HepG2 (cell line): ENCODE results near the gene PIEZO2. TPM values are rescaled to one million over a fixed set of nuclear protein-coding genes. Genes with fewer than 3 reads are reported as not detected.

Experiments used
- ATAC-seq: fragments of 200-7000 bp; cut with Tn5 transposase; 3 replicates; pipeline ENCODE4 v1.9.1; 2020; ENCODE audit warnings: mild to moderate bottlenecking, moderate library complexity
- BruUV-seq: library from RNA; stranded (reverse); fragments of 400-500 nt; replicated peaks from 2 replicates; lab custom pipeline; 2021; lab: Mats Ljungman, UMichigan
- CTCF ChIA-PET: fragments of 300-600 bp; formaldehyde crosslinking; extraction: SDS; loops from one replicate; lab custom pipeline; 2021; ENCODE audit warnings: low total read pairs, inconsistent platforms, low intra/inter-chr PET ratio; lab: Yijun Ruan, JAX
- POLR2A ChIA-PET: fragments of 350-600 bp; sonication (Branson Sonifier 250); formaldehyde crosslinking; loops from one replicate; lab custom pipeline; 2020; ENCODE audit warnings: antibody characterized with exemption, inconsistent platforms; lab: Yijun Ruan, JAX
- DNase-seq: peaks from one replicate; pipeline ENCODE4 v3.0.0-alpha.2; 2015; ENCODE audit warnings: low spot score
- FAIRE-seq: peaks from 3 replicates; lab custom pipeline; 2011; peaks lifted over from hg19 to GRCh38; lab: Jason Lieb, UNC
- H2AFZ ChIP-seq: one replicate; pipeline ENCODE4 v1.6.1; 2011; ENCODE audit warnings: low read length, inconsistent platforms
- H3K27ac ChIP-seq: fragments of 300-600 bp; 3 replicates; pipeline ENCODE4 v1.8.0; 2011; ENCODE audit warnings: mixed run types, mild to moderate bottlenecking, mixed read lengths, low read length, inconsistent platforms; ENCODE audit not compliant: insufficient read depth; ENCODE audit errors: extremely low read length
- H3K27me3 ChIP-seq, 2 experiments: fragments of 200-600 bp in 1 of 2; 2 replicates in 1 of 2; 3 replicates in 1 of 2; pipeline versions ENCODE4 v1.6.0 to v1.8.0; 2011; ENCODE audit warnings: low read length in 2 of 2, mild to moderate bottlenecking in 2 of 2, moderate library complexity in 2 of 2, inconsistent platforms in 1 of 2; ENCODE audit not compliant: insufficient read depth in 2 of 2, control insufficient read depth in 1 of 2
- H3K36me3 ChIP-seq, 2 experiments: fragments of 200-600 bp in 1 of 2; replicated peaks in 1 of 2; 2 replicates in 1 of 2; 3 replicates in 1 of 2; pipeline versions ENCODE4 v1.5.1 to v1.8.0; 2011; ENCODE audit warnings: low read length in 2 of 2, inconsistent platforms in 1 of 2; ENCODE audit not compliant: insufficient read depth in 2 of 2, control insufficient read depth in 1 of 2
- H3K4me1 ChIP-seq: 2 replicates; pipeline ENCODE4 v1.5.1; 2012; ENCODE audit warnings: low read length, inconsistent platforms; ENCODE audit not compliant: insufficient read depth
- H3K4me2 ChIP-seq: 2 replicates; pipeline ENCODE4 v1.6.0; 2011; ENCODE audit warnings: low read depth, low read length, inconsistent platforms
- H3K4me3 ChIP-seq, 3 experiments: fragments of 200-600 bp in 1 of 3; sonication (generic), shearing (Covaris generic) in 1 of 3; replicated peaks in 1 of 3; 2 replicates each; pipeline ENCODE4 v1.5.1; 2011 to 2016; ENCODE audit warnings: low read length in 3 of 3, inconsistent platforms in 2 of 3, low read depth in 2 of 3, mild to moderate bottlenecking in 2 of 3, control low read depth in 1 of 3, mixed read lengths in 1 of 3; ENCODE audit not compliant: insufficient read depth in 1 of 3
- H3K79me2 ChIP-seq: one replicate; pipeline ENCODE4 v1.6.1; 2011; ENCODE audit warnings: low read length, inconsistent platforms; ENCODE audit not compliant: insufficient read depth
- H3K9ac ChIP-seq: 2 replicates; pipeline ENCODE4 v1.6.0; 2011; ENCODE audit warnings: mild to moderate bottlenecking, low read depth, low read length, inconsistent platforms; ENCODE audit not compliant: insufficient read depth
- H3K9me3 ChIP-seq: 2 replicates; pipeline ENCODE4 v1.5.1; 2012; ENCODE audit warnings: mild to moderate bottlenecking, low read length
- H4K20me1 ChIP-seq: 2 replicates; pipeline ENCODE4 v1.6.0; 2011; ENCODE audit warnings: inconsistent platforms, mild to moderate bottlenecking, low read length, moderate library complexity; ENCODE audit not compliant: insufficient read depth
- ATF1 ChIP-seq: IDR thresholded peaks from 2 replicates; pipeline ENCODE4 v1.6.1; 2016; ENCODE audit warnings: mild to moderate bottlenecking, control low read depth
- BCLAF1 ChIP-seq: fragments of 450-650 bp; IDR thresholded peaks from 2 replicates; pipeline ENCODE4 v1.6.1; 2017; ENCODE audit warnings: mild to moderate bottlenecking
- CBX2 ChIP-seq, 2 experiments: fragments of 200-600 bp in 1 of 2; sonication (generic); formaldehyde crosslinking in 1 of 2; IDR thresholded peaks; 2 replicates each; pipeline versions ENCODE4 v1.7.0 to v1.8.1; 2018 to 2022; ENCODE audit warnings: low read depth in 2 of 2, low read length in 1 of 2, mild to moderate bottlenecking in 1 of 2, missing genetic modification reagents in 1 of 2
- CCDC6 ChIP-seq: sonication (generic); formaldehyde crosslinking; IDR thresholded peaks from 2 replicates; pipeline ENCODE4 v1.8.1; 2022; ENCODE audit warnings: mild to moderate bottlenecking, missing genetic modification reagents, moderate library complexity
- DR1 ChIP-seq: sonication (generic); formaldehyde crosslinking; IDR thresholded peaks from 2 replicates; pipeline ENCODE4 v1.8.0; 2021; ENCODE audit warnings: mild to moderate bottlenecking, missing genetic modification reagents, inconsistent platforms
- FIP1L1 ChIP-seq: fragments of 200-400 bp; formaldehyde crosslinking; IDR thresholded peaks from 2 replicates; pipeline ENCODE4 v1.6.1; 2018; ENCODE audit warnings: low read depth, mild to moderate bottlenecking, low read length, moderate library complexity, borderline replicate concordance; ENCODE audit not compliant: insufficient read depth
- HMG20A ChIP-seq: IDR thresholded peaks from 2 replicates; pipeline ENCODE4 v1.6.1; 2016; ENCODE audit warnings: borderline replicate concordance
- KDM4B ChIP-seq: sonication (generic); formaldehyde crosslinking; IDR thresholded peaks from 2 replicates; pipeline ENCODE4 v1.4.0; 2020; ENCODE audit warnings: missing genetic modification reagents
- KDM5B ChIP-seq: sonication (generic); formaldehyde crosslinking; IDR thresholded peaks from 2 replicates; pipeline ENCODE4 v1.4.0; 2020; ENCODE audit warnings: missing genetic modification reagents, mild to moderate bottlenecking, borderline replicate concordance
- KLF11 ChIP-seq: IDR thresholded peaks from 2 replicates; pipeline ENCODE4 v1.6.1; 2016; ENCODE audit warnings: missing compliant biosample characterization
- MTF2 ChIP-seq: sonication (generic); formaldehyde crosslinking; IDR thresholded peaks from 2 replicates; pipeline ENCODE4 v1.5.0; 2020; ENCODE audit warnings: missing genetic modification reagents, borderline replicate concordance
- MYC ChIP-seq: sonication (generic); formaldehyde crosslinking; IDR thresholded peaks from 2 replicates; pipeline ENCODE4 v1.9.0; 2021; ENCODE audit warnings: missing genetic modification reagents, borderline replicate concordance
- RAD51 ChIP-seq: fragments of 450-650 bp; IDR thresholded peaks from 2 replicates; pipeline ENCODE4 v1.6.1; 2016; ENCODE audit warnings: borderline replicate concordance
- RFXANK ChIP-seq: IDR thresholded peaks from 2 replicates; pipeline ENCODE4 v1.6.1; 2016
- RORA ChIP-seq: sonication (generic); formaldehyde crosslinking; IDR thresholded peaks from 2 replicates; pipeline ENCODE4 v1.5.0; 2020; ENCODE audit warnings: mild to moderate bottlenecking, missing genetic modification reagents, moderate library complexity
- SAFB2 ChIP-seq: sonication (generic); formaldehyde crosslinking; IDR thresholded peaks from 2 replicates; pipeline ENCODE4 v1.5.1; 2020; ENCODE audit warnings: missing genetic modification reagents, low read depth, mild to moderate bottlenecking, borderline replicate concordance
- SIN3B ChIP-seq: fragments of 150-350 bp; IDR thresholded peaks from 2 replicates; pipeline ENCODE4 v1.6.1; 2014; ENCODE audit warnings: low read length
- SRY ChIP-seq: sonication (generic); formaldehyde crosslinking; IDR thresholded peaks from 2 replicates; pipeline ENCODE4 v1.8.0; 2022; ENCODE audit warnings: mild to moderate bottlenecking, missing genetic modification reagents
- TBL1XR1 ChIP-seq: fragments of 150-350 bp; IDR thresholded peaks from 2 replicates; pipeline ENCODE4 v1.6.1; 2014; ENCODE audit warnings: borderline replicate concordance, low read length; ENCODE audit not compliant: partially characterized antibody
- ZMYM2 ChIP-seq: sonication (generic); formaldehyde crosslinking; IDR thresholded peaks from 2 replicates; pipeline ENCODE4 v1.8.0; 2022; ENCODE audit warnings: mild to moderate bottlenecking, missing genetic modification reagents
- ZNF143 ChIP-seq: sonication (generic); formaldehyde crosslinking; IDR thresholded peaks from 2 replicates; pipeline ENCODE4 v1.4.0; 2020; ENCODE audit warnings: missing genetic modification reagents
- ZNF556 ChIP-seq: sonication (generic); formaldehyde crosslinking; IDR thresholded peaks from 2 replicates; pipeline ENCODE4 v1.4.0; 2020; ENCODE audit warnings: mild to moderate bottlenecking, missing genetic modification reagents, borderline replicate concordance
- ZNF577 ChIP-seq: sonication (generic); formaldehyde crosslinking; IDR thresholded peaks from 2 replicates; pipeline ENCODE4 v1.4.0; 2020; ENCODE audit warnings: mild to moderate bottlenecking, low read depth, missing genetic modification reagents, borderline replicate concordance
- ZNF703 ChIP-seq: sonication (generic); formaldehyde crosslinking; IDR thresholded peaks from 2 replicates; pipeline ENCODE4 v1.5.1; 2020; ENCODE audit warnings: missing genetic modification reagents, mild to moderate bottlenecking, moderate library complexity, borderline replicate concordance
- WGBS: methylation state at CpG from one replicate; pipeline ENCODE4 v1.1.6; 2017; ENCODE audit warnings: low lambda C conversion rate; 5-methylcytosine and 5-hydroxymethylcytosine counted together
- in situ Hi-C: cut with HindIII; loops from 2 replicates; pipeline ENCODE4 v1.10.0; 2017; ENCODE audit warnings: low pct_unique_long_range_greater_than_20kb; ENCODE audit not compliant: extremely low pct_ligation_motif_present
- intact Hi-C: fragments of 100-400 bp; cut with micrococcal nuclease; formaldehyde crosslinking; loops from one replicate; pipeline ENCODE4 v1.10.0; 2022; ENCODE audit not compliant: unreplicated experiment
- polyA plus RNA-seq, 8 experiments: library from polyadenylated mRNA; depleted of rRNA in 3 of 8; stranded (reverse) in 7 of 8; unstranded in 1 of 8; fragments of >200 nt; fragmentation: Illumina TruSeq in 4 of 8; extraction: Trizol in 4 of 8; gene quantifications; 2 replicates each; pipeline versions ENCODE4 v1.2.1 to v1.2.3, GENCODE V29; 2011 to 2016; ENCODE audit warnings: low read depth in 4 of 8, missing spikeins in 1 of 8, mixed read lengths in 1 of 8; ENCODE audit not compliant: insufficient read depth in 1 of 8
- total RNA-seq, 5 experiments: library from RNA; depleted of rRNA; stranded (reverse); fragments of >200 nt; fragmentation: Illumina TruSeq; extraction: Trizol; gene quantifications; 2 replicates each; pipeline ENCODE4 v1.2.3, GENCODE V29; 2016; ENCODE audit warnings: low read depth in 1 of 5
- TF ChIP-seq, protein P1 (sequence below): sonication (generic); formaldehyde crosslinking; IDR thresholded peaks from 2 replicates; pipeline ENCODE4 v1.4.0; 2020; ENCODE audit warnings: mild to moderate bottlenecking, missing genetic modification reagents

The PIEZO2 gene
- total and polyA plus RNA-seq, 2 of the 13 experiments (the other 11 are each of a cell fraction or from before 2014, with no cell fraction given), result 15.2 to 27.2 TPM

GRCh38 chr18:10783941-10784340 is 365.4 kb downstream of the PIEZO2 start (continued):
- TF ChIP-seq BCLAF1, result no peak
- TF ChIP-seq RORA (CRISPR knock-in tag), result no peak
- no peak for TF ChIP-seq MTF2 (CRISPR knock-in tag)
- no peak for TF ChIP-seq ZMYM2 (CRISPR knock-in tag)
- TF ChIP-seq SAFB2 (CRISPR knock-in tag), result no peak
- TF ChIP-seq DR1 (CRISPR knock-in tag), result no peak
- TF ChIP-seq MYC, result no peak
- no peak for TF ChIP-seq ZNF556 (CRISPR knock-in tag)

- POLR2A ChIA-PET, result no interaction called here
- Histone ChIP-seq H3K4me3 (no peak overlapping the region), H3K79me2 (no peaks in the 10 kb centered on the region), H3K4me2 (no peak overlapping the region), H3K27ac (no peak overlapping the region), H3K36me3 (no peaks in the 10 kb centered on the region), H3K9ac (no peak overlapping the region), H3K9me3 (no peaks in the 10 kb centered on the region), H3K27me3 (no peaks in the 10 kb centered on the region), H3K4me1 (no peaks in the 10 kb centered on the region), H2AFZ (no peak overlapping the region), H4K20me1 (no peaks in the 10 kb centered on the region)
- 67% methylated on average over 6 of the region's 6 CpGs for WGBS
- in situ Hi-C loops (loop anchor here (25.0 kb wide), 1 partner anchor 761 kb away; no protein-coding TSS in a partner anchor), intact Hi-C loops (no loop called here)
- CTCF ChIA-PET, result no interaction called here
- BruUV-seq, result no TSS peak
- ATAC-seq, result no peak
- no peak for FAIRE-seq
- no peak for DNase-seq
- TF ChIP-seq CCDC6 (CRISPR knock-in tag), result no peak
- TF ChIP-seq SIN3B, result no peak
- no peak for TF ChIP-seq ZNF703 (CRISPR knock-in tag)
- TF ChIP-seq TBL1XR1, result no peak
- no peak for TF ChIP-seq ZNF577
- no peak for TF ChIP-seq KLF11 (CRISPR knock-in tag)
- no peak for TF ChIP-seq RFXANK
- no peak for TF ChIP-seq FIP1L1
- TF ChIP-seq KDM5B, result no peak
- TF ChIP-seq SRY, result no peak
- TF ChIP-seq HMG20A (CRISPR knock-in tag), result no peak
- no peak for TF ChIP-seq ZNF143 (CRISPR knock-in tag)
- TF ChIP-seq, protein P1, sequence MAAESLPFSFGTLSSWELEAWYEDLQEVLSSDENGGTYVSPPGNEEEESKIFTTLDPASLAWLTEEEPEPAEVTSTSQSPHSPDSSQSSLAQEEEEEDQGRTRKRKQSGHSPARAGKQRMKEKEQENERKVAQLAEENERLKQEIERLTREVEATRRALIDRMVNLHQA (CRISPR knock-in tag), result no peak
- no peak for TF ChIP-seq CBX2 (IDR thresholded peaks at IDR 0.05; ENCODE audit: low read depth, low read length)
- no peak for TF ChIP-seq CBX2 (CRISPR knock-in tag; IDR thresholded peaks at IDR 0.05; ENCODE audit: low read depth)
- no peak for TF ChIP-seq ATF1
- TF ChIP-seq RAD51, result no peak
- no peak for TF ChIP-seq KDM4B
These were observed 372.9 kb downstream of the PIEZO2 start for GRCh38 chr18:10776493-10776892.
